OCI-LY7 (cell line): ENCODE measurements around the gene CDH1. TPM values are rescaled to one million over a fixed set of nuclear protein-coding genes. Genes with fewer than 3 reads are reported as not detected.

ENCODE experiments used
- BruUV-seq: library from RNA; stranded (reverse); fragments of 400-500 nt; replicated peaks from 2 replicates; lab custom pipeline; 2021; lab: Mats Ljungman, UMichigan
- CTCF ChIA-PET: fragments of 300-600 bp; sonication (Branson Sonifier 250); formaldehyde crosslinking; loops from one replicate; lab custom pipeline; 2022; ENCODE audit warnings: antibody characterized with exemption; ENCODE audit not compliant: unreplicated experiment; lab: Charles Lee
- POLR2A ChIA-PET: fragments of 300-600 bp; sonication (Branson Sonifier 250); formaldehyde crosslinking; loops from one replicate; lab custom pipeline; 2022; ENCODE audit warnings: antibody characterized with exemption; lab: Charles Lee
- DNase-seq: peaks from one replicate; pipeline ENCODE4 v3.0.0-alpha.2; 2015; ENCODE audit warnings: low spot score
- H2AFZ ChIP-seq: fragments of 200-600 bp; sonication (generic), shearing (Covaris generic); 2 replicates; pipeline ENCODE4 v1.6.1; 2014; ENCODE audit warnings: mild to moderate bottlenecking, antibody characterized with exemption, low read length, moderate library complexity
- H3K27ac ChIP-seq: fragments of 200-600 bp; sonication (generic); 2 replicates; pipeline ENCODE4 v1.5.1; 2014; ENCODE audit warnings: mixed run types, low read depth, mild to moderate bottlenecking, moderate library complexity, low read length, inconsistent platforms; ENCODE audit not compliant: poor library complexity, severe bottlenecking
- H3K36me3 ChIP-seq: fragments of 200-600 bp; sonication (generic); 2 replicates; pipeline ENCODE4 v1.6.1; 2014; ENCODE audit warnings: mild to moderate bottlenecking, antibody characterized with exemption, low read length, moderate library complexity, mixed read lengths; ENCODE audit not compliant: insufficient read depth
- H3K4me1 ChIP-seq: fragments of 200-600 bp; sonication (generic); 2 replicates; pipeline ENCODE4 v1.5.1; 2014; ENCODE audit warnings: mild to moderate bottlenecking, low read length; ENCODE audit not compliant: insufficient read depth, poor library complexity, severe bottlenecking
- H3K4me2 ChIP-seq: fragments of 200-600 bp; sonication (generic); 2 replicates; pipeline ENCODE4 v1.6.1; 2014; ENCODE audit warnings: mild to moderate bottlenecking, low read length
- H3K4me3 ChIP-seq: fragments of 200-600 bp; sonication (generic); 2 replicates; pipeline ENCODE4 v1.5.1; 2014; ENCODE audit warnings: mild to moderate bottlenecking, low read depth, low read length; ENCODE audit not compliant: poor library complexity, severe bottlenecking
- H3K79me2 ChIP-seq: fragments of 200-600 bp; sonication (generic); 2 replicates; pipeline ENCODE4 v1.6.1; 2016; ENCODE audit warnings: low read depth, mild to moderate bottlenecking, low read length, moderate library complexity, mixed read lengths; ENCODE audit not compliant: insufficient read depth
- H3K9me2 ChIP-seq: fragments of 200-600 bp; sonication (generic); 2 replicates; pipeline ENCODE4 v1.6.1; 2016; ENCODE audit warnings: mild to moderate bottlenecking, low read length, mixed read lengths; ENCODE audit not compliant: insufficient read depth
- H3K9me3 ChIP-seq: fragments of 200-600 bp; sonication (generic); 2 replicates; pipeline ENCODE4 v1.6.1; 2014; ENCODE audit warnings: mild to moderate bottlenecking, mixed run types, low read length, mixed read lengths
- H4K20me1 ChIP-seq: fragments of 200-600 bp; sonication (generic); 2 replicates; pipeline ENCODE4 v1.6.1; 2014; ENCODE audit warnings: mild to moderate bottlenecking, antibody characterized with exemption, low read length, moderate library complexity, mixed read lengths; ENCODE audit not compliant: insufficient read depth
- CTCF ChIP-seq: fragments of 200-600 bp; sonication (generic); conservative IDR thresholded peaks from 2 replicates; pipeline ENCODE4 v1.5.1; 2014; ENCODE audit warnings: mild to moderate bottlenecking, antibody characterized with exemption, low read length, moderate library complexity, mixed read lengths
- EZH2phosphoT487 ChIP-seq: fragments of 200-600 bp; sonication (generic); IDR thresholded peaks from 2 replicates; pipeline ENCODE4 v1.6.1; 2018; ENCODE audit warnings: low read depth, borderline replicate concordance, mild to moderate bottlenecking, mixed run types, antibody characterized with exemption, low read length, moderate library complexity, mixed read lengths
- intact Hi-C: fragments of 100-400 bp; cut with micrococcal nuclease; formaldehyde crosslinking; loops from one replicate; pipeline ENCODE4 v1.10.0; 2022; ENCODE audit not compliant: unreplicated experiment
- small RNA-seq: library from RNA; depleted of rRNA; stranded (forward); fragments of <200 nt; gene quantifications from one replicate; pipeline ENCODE3, GENCODE V24; 2014
- total RNA-seq, 2 experiments: library from RNA; depleted of rRNA in 1 of 2; stranded (reverse); fragments of >200 nt in 1 of 2; shearing (Covaris generic) in 1 of 2; gene quantifications; 2 replicates each; pipeline ENCODE4 v1.2.3, GENCODE V29; 2014 to 2022

Gene CDH1
- total RNA-seq, 2 experiments from 2014 or later, result not detected

- Histone ChIP-seq H3K79me2 (no peaks in the 10 kb centered on the region), H3K36me3 (peaks cover 19% of the 10 kb centered on the region), H2AFZ (no peak overlapping the region), H3K4me1 (no peaks in the 10 kb centered on the region), H3K27ac (no peak overlapping the region), H3K9me3 (no peaks in the 10 kb centered on the region), H3K4me2 (no peak overlapping the region), H4K20me1 (no peaks in the 10 kb centered on the region), H3K4me3 (no peak overlapping the region), H3K9me2 (no peaks in the 10 kb centered on the region)
- POLR2A ChIA-PET, result no interaction called here
- no peak for DNase-seq
- CTCF ChIA-PET, result no interaction called here
- intact Hi-C loops, result no loop called here
- TF ChIP-seq CTCF (no peak), EZH2phosphoT487 (no peak)
- no TSS peak for BruUV-seq
Observed at GRCh38 chr16:68883685-68884084, 146.6 kb downstream of the CDH1 start.

- Histone ChIP-seq H2AFZ (no peak overlapping the region), H3K79me2 (no peaks in the 10 kb centered on the region), H4K20me1 (no peaks in the 10 kb centered on the region), H3K9me3 (no peaks in the 10 kb centered on the region), H3K4me3 (no peak overlapping the region), H3K4me1 (no peaks in the 10 kb centered on the region), H3K9me2 (no peaks in the 10 kb centered on the region), H3K36me3 (peaks cover 17% of the 10 kb centered on the region), H3K4me2 (no peak overlapping the region), H3K27ac (no peak overlapping the region)
- BruUV-seq, result no TSS peak
- DNase-seq, result no peak
- TF ChIP-seq EZH2phosphoT487, result no peak
- ChIA-PET CTCF (no interaction called here), POLR2A (no interaction called here)
- intact Hi-C loops, result no loop called here
Observed at GRCh38 chr16:68884401-68884800, 147.3 kb downstream of the CDH1 start.

Small RNA genes within 50 kb of the gene (small RNA-seq; reads per million reads assigned to genes)
- not detected for gene RNA5SP429

Other genes with a start within 250 kb of the CDH1 start
- 14.1 and 22.0 TPM in 2 replicates for gene ZFP90, start 198.0 kb upstream of the CDH1 start, total RNA-seq (2014; rRNA removed; shearing (Covaris generic))
- gene ZFP90, start 198.0 kb upstream of the CDH1 start, total RNA-seq (2022), result 27.0 and 31.5 TPM in 2 replicates
- gene CDH3, start 92.0 kb upstream of the CDH1 start, total RNA-seq (2014; rRNA removed; shearing (Covaris generic)), result 0.06 TPM in 1 of 2 replicates, not detected in the other
- gene CDH3, start 92.0 kb upstream of the CDH1 start, total RNA-seq (2022), result 0.46 TPM in 1 of 2 replicates, not detected in the other
- gene TANGO6, start 106.2 kb downstream of the CDH1 start, total RNA-seq (2014; rRNA removed; shearing (Covaris generic)), result 17.3 and 22.8 TPM in 2 replicates
- gene TANGO6, start 106.2 kb downstream of the CDH1 start, total RNA-seq (2022), result 22.7 and 27.3 TPM in 2 replicates